ENCODE results near the gene NAV1. TPM values are rescaled to one million over a fixed set of nuclear protein-coding genes. Genes with fewer than 3 reads are reported as not detected.
A peak's percentile ranks its signal among the peaks of the same experiment; 100 is the strongest.
"Not testable (repeated sequence)": the region's sequence is repeated elsewhere in the genome, so short reads cannot be mapped to it uniquely, and the experiment has no call there.

The NAV1 gene, protein sequence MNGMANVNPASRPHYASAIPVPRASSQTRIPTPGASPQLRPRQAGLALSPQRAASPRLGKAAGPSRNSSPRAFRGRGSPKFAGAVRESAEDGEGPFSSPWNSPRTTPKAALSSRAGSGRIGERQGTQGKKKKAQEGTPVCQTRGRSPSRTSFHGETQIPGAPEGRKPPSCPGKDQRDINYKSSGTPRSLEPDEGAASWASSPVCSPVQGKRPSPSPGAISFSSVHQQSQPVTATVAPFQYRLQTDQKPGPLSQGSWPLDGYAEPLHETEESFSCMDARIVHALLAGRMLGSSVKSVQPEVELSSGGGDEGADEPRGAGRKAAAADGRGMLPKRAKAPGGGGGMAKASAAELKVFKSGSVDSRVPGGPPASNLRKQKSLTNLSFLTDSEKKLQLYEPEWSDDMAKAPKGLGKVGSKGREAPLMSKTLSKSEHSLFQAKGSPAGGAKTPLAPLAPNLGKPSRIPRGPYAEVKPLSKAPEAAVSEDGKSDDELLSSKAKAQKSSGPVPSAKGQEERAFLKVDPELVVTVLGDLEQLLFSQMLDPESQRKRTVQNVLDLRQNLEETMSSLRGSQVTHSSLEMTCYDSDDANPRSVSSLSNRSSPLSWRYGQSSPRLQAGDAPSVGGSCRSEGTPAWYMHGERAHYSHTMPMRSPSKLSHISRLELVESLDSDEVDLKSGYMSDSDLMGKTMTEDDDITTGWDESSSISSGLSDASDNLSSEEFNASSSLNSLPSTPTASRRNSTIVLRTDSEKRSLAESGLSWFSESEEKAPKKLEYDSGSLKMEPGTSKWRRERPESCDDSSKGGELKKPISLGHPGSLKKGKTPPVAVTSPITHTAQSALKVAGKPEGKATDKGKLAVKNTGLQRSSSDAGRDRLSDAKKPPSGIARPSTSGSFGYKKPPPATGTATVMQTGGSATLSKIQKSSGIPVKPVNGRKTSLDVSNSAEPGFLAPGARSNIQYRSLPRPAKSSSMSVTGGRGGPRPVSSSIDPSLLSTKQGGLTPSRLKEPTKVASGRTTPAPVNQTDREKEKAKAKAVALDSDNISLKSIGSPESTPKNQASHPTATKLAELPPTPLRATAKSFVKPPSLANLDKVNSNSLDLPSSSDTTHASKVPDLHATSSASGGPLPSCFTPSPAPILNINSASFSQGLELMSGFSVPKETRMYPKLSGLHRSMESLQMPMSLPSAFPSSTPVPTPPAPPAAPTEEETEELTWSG (N-terminal part only)
- total RNA-seq = 26.4 TPM

- ATAC-seq = peak; percentile 57
Observed at GRCh38 chr1:201538612-201539551, at the start of gene NAV1. Gene NAV1 (plus strand): TSS chr1:201539127. CDS start chr1:201622885, 83,758 bp downstream.

GRCh38 chr1:201489643-201490261, 49.2 kb upstream of the NAV1 start:
- ATAC-seq = peak; percentile 29

DNA sequence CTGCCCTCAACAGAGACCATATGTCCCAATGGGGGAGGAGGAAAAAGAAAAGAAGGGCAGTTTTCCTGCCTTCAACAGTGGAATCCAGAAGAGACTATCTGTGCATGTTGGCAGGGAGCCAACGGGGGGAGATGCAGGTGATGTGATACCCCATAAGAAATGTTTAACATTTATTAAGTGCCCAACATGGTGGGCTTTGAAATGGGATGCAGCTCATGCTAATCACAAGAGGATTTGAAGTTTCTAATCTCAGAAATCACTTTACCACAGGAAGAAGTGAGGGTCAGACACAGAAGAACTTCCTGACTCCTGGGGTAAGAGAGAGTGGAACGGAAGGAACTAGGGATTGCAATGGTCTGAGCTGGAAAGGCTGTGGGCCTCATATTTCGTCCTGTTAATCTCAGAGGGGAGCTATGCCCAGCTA, 48.2 kb upstream of the NAV1 start:
- ATAC-seq = no peak

DNA sequence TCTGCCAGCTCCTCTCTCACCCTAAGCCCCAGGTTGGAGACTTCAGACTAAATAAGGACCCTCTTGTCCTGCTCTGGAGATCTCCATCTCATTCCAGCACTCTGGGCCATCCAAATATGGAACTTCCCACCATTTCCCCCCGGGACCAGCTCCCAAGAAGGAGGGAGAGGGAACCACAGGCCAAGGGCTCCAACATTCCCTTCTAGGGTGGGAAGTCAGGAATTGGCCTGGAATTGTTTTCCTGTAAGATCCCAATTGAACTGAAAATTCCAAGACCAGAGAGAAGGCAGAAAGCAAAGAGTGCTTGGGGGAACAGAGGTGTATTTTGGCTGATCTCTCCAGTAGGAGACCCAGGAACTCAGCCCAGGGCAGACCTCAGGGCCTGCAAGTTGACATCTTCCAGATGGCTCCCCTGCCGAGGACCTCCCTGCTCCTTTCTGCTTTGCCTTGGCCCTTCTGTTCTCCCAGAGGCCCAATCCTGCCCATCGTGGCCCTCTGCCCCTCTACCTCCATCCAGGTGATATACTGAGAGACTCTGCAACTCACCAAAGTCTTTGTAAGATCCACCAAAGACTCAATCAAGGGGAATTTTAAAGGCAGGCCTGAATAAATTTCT, 46.9 kb upstream of the NAV1 start:
- no peak for ATAC-seq

DNA sequence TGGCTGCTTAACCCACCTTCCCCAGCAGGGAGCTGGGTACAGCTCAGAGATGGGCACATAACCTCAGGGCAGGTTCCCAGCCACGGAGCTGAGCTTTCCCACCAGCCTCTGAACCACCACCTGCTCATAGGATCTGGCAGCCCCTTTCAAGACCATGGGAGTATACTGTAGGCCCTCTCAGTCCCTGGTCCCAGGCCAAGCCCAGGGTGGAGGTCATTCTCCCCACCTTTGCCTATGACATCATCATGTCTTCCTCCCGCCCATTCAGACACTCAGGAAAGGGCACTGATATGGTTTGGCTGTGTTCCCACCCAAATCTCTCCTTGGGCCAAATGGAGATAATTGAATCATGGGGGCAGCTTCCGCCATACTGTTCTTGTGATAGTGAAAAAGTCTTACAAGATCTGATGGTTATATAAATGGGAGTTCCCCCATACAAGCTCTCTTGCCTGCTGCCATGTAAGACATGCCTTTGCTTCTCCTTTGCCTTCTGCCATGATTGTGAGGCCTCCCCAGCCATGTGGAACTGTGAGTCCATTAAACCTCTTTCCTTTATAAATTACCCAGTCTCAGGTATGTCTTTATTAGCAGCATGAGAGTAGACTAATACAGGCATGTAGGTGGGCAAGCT, 45.8 kb upstream of the NAV1 start:
- ATAC-seq = not testable (repeated sequence)

DNA sequence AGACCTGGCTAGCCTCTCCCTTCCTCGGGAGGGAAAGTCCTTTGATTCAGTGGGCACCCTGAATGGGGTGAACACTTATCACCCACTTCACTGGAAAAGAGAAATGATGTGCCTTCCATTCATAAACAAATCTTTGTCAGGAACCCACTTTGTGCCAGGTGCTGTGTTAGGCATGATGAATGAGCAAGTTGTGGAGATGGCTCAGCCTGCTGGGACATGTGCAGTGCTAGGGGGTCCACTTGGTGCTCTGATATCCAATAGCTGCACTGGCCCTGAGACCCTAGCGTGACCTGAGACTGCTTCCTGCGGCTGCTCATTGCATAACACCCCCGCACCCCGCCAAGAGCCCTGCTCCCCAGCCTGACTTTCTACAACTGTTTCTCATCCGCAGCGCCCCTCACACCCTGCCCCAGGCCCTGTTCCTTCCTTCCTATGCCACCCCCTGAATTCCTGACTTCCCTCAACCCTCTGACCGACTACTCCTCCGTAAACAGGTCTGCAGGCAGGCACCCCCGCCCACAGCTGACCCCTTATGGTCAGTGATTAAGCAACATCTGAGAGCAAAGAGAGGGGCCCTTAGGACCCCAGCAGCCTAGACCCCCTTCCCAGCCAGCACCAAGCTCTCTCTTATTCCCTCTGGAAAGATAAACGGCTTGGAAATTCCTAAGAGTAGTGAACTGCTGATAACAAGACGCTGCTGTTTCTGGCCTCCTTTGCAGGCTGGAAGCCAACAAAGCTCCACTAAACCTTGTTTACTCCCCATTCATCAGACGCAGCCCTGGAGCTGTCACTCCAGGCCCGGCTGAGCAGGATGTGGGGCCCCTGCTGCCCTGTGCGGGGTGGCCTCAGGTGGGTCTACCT, 44.9 kb upstream of the NAV1 start:
- no peak for ATAC-seq

DNA sequence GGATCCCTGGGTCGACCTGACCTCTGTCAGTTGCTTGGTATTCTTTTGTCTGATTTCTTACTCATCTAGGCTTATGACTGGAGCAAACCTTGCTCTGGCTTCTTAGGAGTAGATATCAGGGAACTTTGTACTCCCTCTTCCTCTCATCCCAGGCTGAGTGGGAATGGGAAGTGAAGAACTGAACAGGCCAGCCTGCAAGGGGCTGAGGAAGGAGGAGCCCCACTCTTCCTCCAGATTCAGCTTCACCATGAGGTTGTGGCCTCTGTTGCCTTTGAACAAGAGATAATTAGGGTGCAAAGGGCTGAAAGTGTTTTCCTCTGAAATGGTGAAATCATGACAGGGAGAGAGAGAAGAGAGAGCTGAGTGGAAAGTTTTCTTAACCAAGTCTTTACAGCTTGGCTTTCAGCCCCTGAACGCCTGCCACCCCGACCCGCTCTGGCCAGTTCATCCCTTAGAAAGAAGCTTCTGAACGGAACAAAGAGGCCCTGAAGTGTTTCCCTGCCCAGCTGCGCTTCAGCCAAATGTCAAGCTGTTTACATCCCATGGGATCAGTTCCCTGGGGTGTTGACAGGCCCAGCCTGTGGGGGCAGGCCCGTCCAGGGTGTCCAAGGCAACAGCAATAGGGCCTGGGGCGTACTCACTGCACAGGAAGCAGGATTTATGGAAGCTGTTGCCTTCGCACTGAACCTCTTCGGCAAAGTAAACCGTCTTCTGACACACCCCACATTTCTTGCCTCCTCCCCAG, 43.2 kb upstream of the NAV1 start:
- peak; percentile 86 for ATAC-seq

GRCh38 chr1:201496296-201496690, 42.6 kb upstream of the NAV1 start:
- no peak for ATAC-seq

DNA sequence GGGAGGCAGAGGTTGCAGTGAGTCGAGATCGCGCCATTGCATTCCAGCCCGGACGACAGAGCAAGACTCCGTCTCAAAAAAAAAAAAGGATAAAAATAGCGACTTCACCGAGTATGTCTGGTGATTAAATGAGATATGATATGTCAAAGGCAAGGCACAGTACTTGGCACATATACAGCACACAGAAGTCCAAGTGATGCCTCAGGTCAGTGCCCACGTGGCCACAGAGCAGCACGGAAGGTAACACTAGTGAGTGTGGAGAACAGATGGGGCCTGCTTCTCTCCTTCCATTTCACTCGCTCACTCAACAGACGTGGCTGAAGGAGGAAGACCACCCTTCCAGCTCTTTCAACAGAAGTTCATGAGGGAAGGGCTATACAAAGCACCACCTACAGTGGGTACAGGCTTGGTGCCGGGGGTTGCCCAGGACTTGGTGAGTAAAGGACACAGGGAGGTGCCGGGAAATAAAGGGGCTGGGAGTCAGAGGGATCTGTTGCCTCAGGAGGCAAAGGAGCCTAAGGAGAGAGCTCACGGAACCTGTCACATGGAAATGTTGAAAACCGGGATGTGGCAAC, 40.9 kb upstream of the NAV1 start:
- ATAC-seq = no peak

DNA sequence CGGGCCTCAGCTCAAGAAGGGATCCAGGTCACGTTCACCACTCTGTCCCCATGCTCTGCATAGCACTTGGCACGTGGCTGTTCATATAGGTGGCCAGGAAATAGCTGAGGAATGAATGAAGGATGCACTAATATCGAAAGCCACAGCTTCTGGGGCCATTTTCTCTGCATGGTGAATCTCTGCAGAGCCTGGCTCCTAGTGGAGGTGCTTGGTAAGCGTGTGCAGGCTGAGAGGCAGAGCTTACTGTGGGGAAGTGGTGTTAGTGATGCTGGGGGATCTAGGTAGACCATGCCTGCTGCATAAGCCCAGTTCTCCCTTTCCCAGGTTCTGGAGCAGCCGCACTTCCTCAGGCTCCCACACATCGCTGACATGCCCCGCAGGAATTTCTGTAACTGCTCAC, 40.3 kb upstream of the NAV1 start:
- no peak for ATAC-seq

DNA sequence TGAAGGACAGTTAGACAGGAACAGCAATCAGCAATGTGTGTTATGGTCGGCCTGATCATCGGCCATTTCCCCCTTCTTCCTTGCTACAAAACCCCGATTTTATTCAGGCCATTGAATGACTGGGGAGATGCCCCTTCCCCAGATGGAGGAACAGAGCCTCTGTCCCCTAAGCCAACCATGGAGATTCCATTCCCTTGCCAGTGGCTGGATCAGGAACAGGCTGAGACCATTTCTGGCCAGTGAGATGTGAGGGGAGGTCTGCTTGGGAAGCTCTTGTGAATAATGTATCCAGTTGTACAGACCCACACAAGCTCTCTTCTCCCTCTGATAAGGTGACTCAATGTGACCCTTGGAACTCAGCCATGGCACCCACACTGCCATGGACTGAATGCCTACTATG, 39.7 kb upstream of the NAV1 start:
- ATAC-seq = no peak

- no peak for ATAC-seq
Observed at GRCh38 chr1:201499795-201500669, 38.9 kb upstream of the NAV1 start.

GRCh38 chr1:201500670-201501120, 38.2 kb upstream of the NAV1 start:
- no peak for ATAC-seq

DNA sequence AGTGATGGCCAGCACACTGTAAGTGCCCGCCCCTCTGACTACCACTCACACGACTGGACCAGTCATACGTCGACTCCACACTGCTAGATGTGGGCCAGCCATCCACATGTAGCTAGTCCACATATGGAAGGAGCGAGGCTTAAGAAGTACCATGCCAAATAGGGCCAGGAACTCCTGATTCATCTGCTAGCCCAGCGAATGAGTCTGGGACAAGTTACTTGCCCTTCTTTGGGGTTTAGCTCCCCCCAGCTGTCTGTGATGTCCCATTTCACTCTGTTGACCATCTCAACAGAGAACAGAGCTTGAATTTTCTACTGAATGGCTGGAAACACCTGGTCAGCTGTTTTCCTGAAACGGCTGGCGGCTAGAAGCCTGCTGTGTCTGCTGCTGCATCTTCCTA, 37.8 kb upstream of the NAV1 start:
- no peak for ATAC-seq

DNA sequence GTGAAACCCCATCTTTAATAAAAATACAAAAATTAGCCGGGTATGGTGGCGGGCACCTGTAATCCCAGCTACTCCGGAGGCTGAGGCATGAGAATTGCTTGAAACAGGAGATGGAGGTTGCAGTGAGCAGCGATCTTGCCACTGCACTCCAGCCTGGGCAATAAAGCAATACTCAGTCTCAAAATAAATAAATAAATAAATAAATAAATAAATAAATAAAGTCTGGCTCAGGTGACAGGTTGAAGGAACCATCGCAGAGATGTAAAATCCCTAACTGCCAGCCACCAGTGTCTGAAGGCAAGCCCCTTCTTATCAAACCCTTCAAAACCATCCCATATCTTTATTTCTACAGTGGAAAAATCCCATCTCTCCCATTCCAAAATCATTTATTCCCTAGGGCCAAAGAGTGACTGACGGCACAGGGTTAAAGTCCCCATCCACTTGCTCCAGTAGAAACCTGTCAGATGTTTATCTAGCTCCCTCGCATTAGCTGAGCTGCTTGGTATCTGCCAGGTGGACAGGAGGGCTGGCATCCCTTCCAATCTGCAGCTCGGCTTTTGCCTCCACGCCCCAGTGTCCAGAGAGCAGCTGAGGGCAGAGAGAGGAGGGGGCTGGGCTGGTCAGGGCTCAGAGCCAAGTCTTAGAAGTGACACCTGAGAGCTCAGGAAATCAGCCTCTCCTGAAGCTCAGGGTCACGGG, 37.0 kb upstream of the NAV1 start:
- ATAC-seq = no peak

GRCh38 chr1:201502511-201502857, 36.4 kb upstream of the NAV1 start:
- ATAC-seq = no peak
